ENCODE results near the gene STPG1.

STPG1 gene

GRCh38 chr1:24351918-24352627, 61.5 kb downstream of the STPG1 start:
- TF ChIP-seq CTCF (IDR thresholded peaks at IDR 0.05; ENCODE audit: extremely low read depth, insufficient read depth, missing control alignments) = no peak
- in situ Hi-C loops (cut with MboI; ENCODE audit: low pct_unique_long_range_greater_than_20kb, low sequenced_read_pairs, unreplicated experiment) = no loop called here
- DNase-seq (ENCODE audit: low spot score) = peak; percentile 63

DNA sequence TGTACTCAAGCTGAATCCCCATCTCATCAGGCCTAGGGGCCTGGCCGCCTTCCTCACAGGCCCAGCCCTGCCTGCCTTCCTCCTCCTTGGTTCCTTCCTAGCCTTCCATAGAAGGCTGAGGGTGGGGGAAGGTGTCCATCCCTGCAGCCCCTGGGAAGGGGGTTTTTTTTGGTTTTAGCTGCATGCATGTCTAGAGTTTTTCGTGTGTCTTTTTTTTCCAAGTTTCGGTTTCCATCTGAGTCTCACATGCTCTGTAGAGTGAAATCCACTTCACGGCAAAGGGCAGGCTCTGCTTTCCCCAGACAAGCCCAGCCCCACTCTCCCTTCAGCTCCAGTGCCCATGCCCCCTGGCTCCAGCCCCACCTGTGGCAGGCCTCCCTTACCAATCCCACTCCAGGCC, 62.3 kb downstream of the STPG1 start:
- in situ Hi-C loops (cut with MboI; ENCODE audit: low pct_unique_long_range_greater_than_20kb, low sequenced_read_pairs, unreplicated experiment) = no loop called here
- DNase-seq (ENCODE audit: low spot score) = peak; percentile 66
- no peak for TF ChIP-seq CTCF (IDR thresholded peaks at IDR 0.05; ENCODE audit: extremely low read depth, insufficient read depth, missing control alignments)

GRCh38 chr1:24349891-24350290, 63.7 kb downstream of the STPG1 start:
- TF ChIP-seq CTCF (IDR thresholded peaks at IDR 0.05; ENCODE audit: extremely low read depth, insufficient read depth, missing control alignments) = no peak
- no peak for DNase-seq (ENCODE audit: low spot score)
- in situ Hi-C loops (cut with MboI; ENCODE audit: low pct_unique_long_range_greater_than_20kb, low sequenced_read_pairs, unreplicated experiment) = no loop called here

- in situ Hi-C loops (cut with MboI; ENCODE audit: low pct_unique_long_range_greater_than_20kb, low sequenced_read_pairs, unreplicated experiment) = no loop called here
- no peak for TF ChIP-seq CTCF (IDR thresholded peaks at IDR 0.05; ENCODE audit: extremely low read depth, insufficient read depth, missing control alignments)
- no peak for DNase-seq (ENCODE audit: low spot score)
Observed at GRCh38 chr1:24348196-24348595, 65.4 kb downstream of the STPG1 start.

GRCh38 chr1:24347159-24347934, 66.2 kb downstream of the STPG1 start:
- no peak for DNase-seq (ENCODE audit: low spot score)
- no peak for TF ChIP-seq CTCF (IDR thresholded peaks at IDR 0.05; ENCODE audit: extremely low read depth, insufficient read depth, missing control alignments)
- in situ Hi-C loops (cut with MboI; ENCODE audit: low pct_unique_long_range_greater_than_20kb, low sequenced_read_pairs, unreplicated experiment) = no loop called here

DNA sequence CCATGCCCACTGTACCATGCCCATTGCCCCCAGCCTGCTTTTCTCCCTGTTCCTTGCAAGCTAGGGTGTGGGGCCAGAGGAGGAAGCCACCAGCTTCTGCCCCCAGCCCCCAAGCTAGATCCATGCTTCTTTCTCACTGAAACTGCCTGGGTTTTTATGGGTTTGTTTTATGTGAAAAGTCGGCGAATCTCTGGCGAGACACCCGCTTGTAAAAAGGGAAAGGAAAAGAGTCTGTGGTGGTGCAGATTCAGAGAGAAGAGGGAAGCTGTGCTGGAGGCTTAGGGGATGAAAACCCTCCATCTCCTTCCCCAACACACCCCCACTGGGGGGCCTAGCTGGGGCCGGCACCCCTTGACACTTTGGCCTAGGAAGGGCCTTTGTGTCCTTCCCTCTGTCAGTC, 68.2 kb downstream of the STPG1 start:
- in situ Hi-C loops (cut with MboI; ENCODE audit: low pct_unique_long_range_greater_than_20kb, low sequenced_read_pairs, unreplicated experiment) = no loop called here
- TF ChIP-seq CTCF (IDR thresholded peaks at IDR 0.05; ENCODE audit: extremely low read depth, insufficient read depth, missing control alignments) = no peak
- no peak for DNase-seq (ENCODE audit: low spot score)
